H9 (cell line): Measurements from ENCODE around the gene CENPH. TPM values are rescaled to one million over a fixed set of nuclear protein-coding genes. Genes with fewer than 3 reads are reported as not detected.

Experiments used
- DNase-seq: peaks from one replicate; pipeline ENCODE4 v3.0.0-alpha.2; 2017
- H2AFZ ChIP-seq: one replicate; pipeline ENCODE4 v1.6.1; 2013; ENCODE audit warnings: mild to moderate bottlenecking, low read length, control low read depth, moderate library complexity
- H2AK5ac ChIP-seq: 2 replicates; pipeline ENCODE4 v1.6.1; 2013; ENCODE audit warnings: low read length, control low read depth, mixed read lengths; ENCODE audit not compliant: insufficient read length
- H2BK120ac ChIP-seq: one replicate; pipeline ENCODE4 v1.6.1; 2013; ENCODE audit warnings: low read depth, mild to moderate bottlenecking, low read length, control low read depth, inconsistent platforms; ENCODE audit not compliant: poor library complexity, severe bottlenecking
- H2BK12ac ChIP-seq: 2 replicates; pipeline ENCODE4 v1.6.1; 2013; ENCODE audit warnings: low read length, control low read depth, mixed read lengths, low read depth; ENCODE audit not compliant: insufficient read length
- H2BK15ac ChIP-seq: 2 replicates; pipeline ENCODE4 v1.6.1; 2013; ENCODE audit warnings: low read depth, low read length, control low read depth
- H2BK20ac ChIP-seq: one replicate; pipeline ENCODE4 v1.6.1; 2013; ENCODE audit warnings: low read depth, mild to moderate bottlenecking, low read length, control low read depth, inconsistent platforms; ENCODE audit not compliant: poor library complexity, severe bottlenecking
- H2BK5ac ChIP-seq: 2 replicates; pipeline ENCODE4 v1.6.1; 2013; ENCODE audit warnings: low read length, control low read depth, mixed read lengths; ENCODE audit not compliant: insufficient read length
- H3K14ac ChIP-seq: 2 replicates; pipeline ENCODE4 v1.6.1; 2013; ENCODE audit warnings: low read length, control low read depth; ENCODE audit not compliant: insufficient read depth
- H3K18ac ChIP-seq: 2 replicates; pipeline ENCODE4 v1.6.1; 2013; ENCODE audit warnings: low read depth, mild to moderate bottlenecking, mixed read lengths, low read length, control low read depth; ENCODE audit not compliant: insufficient read length
- H3K23ac ChIP-seq: 2 replicates; pipeline ENCODE4 v1.6.1; 2013; ENCODE audit warnings: low read length, control low read depth, mixed read lengths, low read depth; ENCODE audit not compliant: insufficient read length
- H3K23me2 ChIP-seq: 2 replicates; pipeline ENCODE4 v1.6.1; 2013; ENCODE audit warnings: low read depth, mild to moderate bottlenecking, mixed read lengths, low read length, control low read depth; ENCODE audit not compliant: insufficient read length, poor library complexity, severe bottlenecking
- H3K27ac ChIP-seq: 2 replicates; pipeline ENCODE4 v1.5.1; 2013; ENCODE audit warnings: low read length, control low read depth, mixed read lengths, low read depth; ENCODE audit not compliant: insufficient read length
- H3K27me3 ChIP-seq: 2 replicates; pipeline ENCODE4 v1.6.1; 2013; ENCODE audit warnings: low read length, control low read depth, inconsistent platforms; ENCODE audit not compliant: insufficient read depth
- H3K4ac ChIP-seq: 2 replicates; pipeline ENCODE4 v1.6.1; 2013; ENCODE audit warnings: low read depth, mild to moderate bottlenecking, control low read depth, inconsistent platforms, low read length, moderate library complexity
- H3K4me1 ChIP-seq: 2 replicates; pipeline ENCODE4 v1.6.1; 2013; ENCODE audit warnings: low read length, control low read depth, inconsistent platforms; ENCODE audit not compliant: insufficient read depth
- H3K4me2 ChIP-seq: 2 replicates; pipeline ENCODE4 v1.6.1; 2013; ENCODE audit warnings: low read length, control low read depth, mixed read lengths; ENCODE audit not compliant: insufficient read length, insufficient read depth
- H3K56ac ChIP-seq: 2 replicates; pipeline ENCODE4 v1.6.1; 2013; ENCODE audit warnings: low read depth, mild to moderate bottlenecking, mixed read lengths, low read length, control low read depth; ENCODE audit not compliant: insufficient read length
- H3K79me1 ChIP-seq: 2 replicates; pipeline ENCODE4 v1.6.1; 2013; ENCODE audit warnings: low read depth, mild to moderate bottlenecking, moderate library complexity, low read length, control low read depth, inconsistent platforms; ENCODE audit not compliant: insufficient read depth, poor library complexity, severe bottlenecking
- H3K79me2 ChIP-seq: 2 replicates; pipeline ENCODE4 v1.6.1; 2013; ENCODE audit warnings: low read length, control low read depth, inconsistent platforms; ENCODE audit not compliant: insufficient read depth
- H3K9ac ChIP-seq: 2 replicates; pipeline ENCODE4 v1.6.1; 2013; ENCODE audit warnings: low read length, control low read depth, mixed read lengths; ENCODE audit not compliant: insufficient read length; ENCODE audit errors: extremely low read depth
- H3K9me3 ChIP-seq: one replicate; pipeline ENCODE4 v1.6.1; 2013; ENCODE audit warnings: low read depth, low read length, inconsistent platforms; ENCODE audit not compliant: control insufficient read depth
- H3T11ph ChIP-seq: one replicate; pipeline ENCODE4 v1.6.1; 2013; ENCODE audit warnings: mild to moderate bottlenecking, low read length, control low read depth, inconsistent platforms
- H4K20me1 ChIP-seq: one replicate; pipeline ENCODE4 v1.6.1; 2013; ENCODE audit not compliant: control insufficient read depth, insufficient read length, insufficient read depth
- H4K5ac ChIP-seq: 2 replicates; pipeline ENCODE4 v1.6.1; 2013; ENCODE audit warnings: low read depth, mild to moderate bottlenecking, mixed read lengths, low read length, control low read depth; ENCODE audit not compliant: insufficient read length
- H4K8ac ChIP-seq: replicated peaks from 2 replicates; pipeline ENCODE4 v1.6.1; 2013; ENCODE audit warnings: low read length, control low read depth, mixed read lengths, low read depth; ENCODE audit not compliant: insufficient read length
- H4K91ac ChIP-seq: 2 replicates; pipeline ENCODE4 v1.6.1; 2013; ENCODE audit warnings: low read depth, mild to moderate bottlenecking, moderate library complexity, mixed read lengths, low read length, control low read depth; ENCODE audit not compliant: insufficient read length
- H3K27ac Mint-ChIP-seq, 3 experiments: 2 replicates in 2 of 3; 3 replicates in 1 of 3; pipeline ENCODE4 v1.8.0; 2020 to 2021; ENCODE audit warnings: mixed read lengths in 3 of 3, mild to moderate bottlenecking in 1 of 3, moderate library complexity in 1 of 3
- H3K27me3 Mint-ChIP-seq: 2 replicates; pipeline ENCODE4 v1.8.0; 2021; ENCODE audit warnings: low read depth, mild to moderate bottlenecking, moderate library complexity, mixed read lengths
- H3K36me3 Mint-ChIP-seq, 3 experiments: 2 replicates in 2 of 3; 3 replicates in 1 of 3; pipeline ENCODE4 v1.8.0; 2020 to 2021; ENCODE audit warnings: low read depth in 3 of 3, mixed read lengths in 3 of 3; ENCODE audit not compliant: insufficient read depth in 1 of 3
- H3K4me1 Mint-ChIP-seq, 2 experiments: 2 replicates each; pipeline ENCODE4 v1.8.0; 2020; ENCODE audit warnings: mixed read lengths in 2 of 2
- H3K4me3 Mint-ChIP-seq, 2 experiments: 2 replicates in 1 of 2; 3 replicates in 1 of 2; pipeline ENCODE4 v1.8.0; 2020 to 2021; ENCODE audit warnings: mild to moderate bottlenecking in 2 of 2, mixed read lengths in 2 of 2, moderate library complexity in 1 of 2
- H3K9me3 Mint-ChIP-seq, 2 experiments: 2 replicates in 1 of 2; 3 replicates in 1 of 2; pipeline ENCODE4 v1.8.0; 2020; ENCODE audit warnings: mild to moderate bottlenecking in 2 of 2, mixed read lengths in 2 of 2, moderate library complexity in 1 of 2
- WGBS: extraction: QIAGEN DNeasy Blood & Tissue Kit; methylation state at CpG from one replicate; pipeline ENCODE4 v1.1.7; 2013; ENCODE audit warnings: missing lambda C conversion rate, low lambda C conversion rate, mixed read lengths; ENCODE audit not compliant: insufficient read length; ENCODE audit errors: extremely low coverage; 5-methylcytosine and 5-hydroxymethylcytosine counted together
- total RNA-seq: library from RNA; stranded (reverse); gene quantifications from 2 replicates; pipeline ENCODE4 v1.2.1, GENCODE V29; 2021
- TF ChIP-seq, protein P1 (sequence below): fragments of 200-600 bp; sonication (generic); conservative IDR thresholded peaks from 3 replicates; pipeline ENCODE4 v1.8.0; 2021; ENCODE audit warnings: antibody characterized with exemption, mild to moderate bottlenecking

Gene CENPH
- total RNA-seq, 1 experiment from 2014 or later: 82.8 TPM

DNA sequence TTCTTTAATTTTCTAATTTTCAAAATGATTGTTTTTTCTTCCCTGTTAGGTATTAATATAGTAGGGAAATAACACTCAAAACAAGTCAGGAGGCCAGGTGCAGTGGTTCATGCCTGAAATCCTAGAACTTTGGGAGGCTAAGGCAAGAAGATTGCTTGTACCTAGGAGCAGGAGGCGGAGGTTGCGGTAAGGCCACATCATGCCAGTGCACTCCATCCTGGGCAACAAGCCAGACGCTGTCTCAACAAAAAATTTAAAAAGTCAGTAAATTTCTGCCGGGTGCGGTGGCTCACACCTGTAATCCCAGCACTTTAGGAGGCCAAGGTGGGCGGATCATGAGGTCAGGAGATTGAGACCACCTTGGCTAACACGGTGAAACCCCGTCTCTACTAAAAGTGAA is 35.1 kb downstream of the CENPH start:
- H3K9me3 ChIP-seq: no peaks in the 10 kb centered on the region
- H3K23ac ChIP-seq: no peak overlapping the region
- H3K56ac ChIP-seq: no peak overlapping the region
- no peak overlapping the region for H2BK5ac ChIP-seq
- H4K5ac ChIP-seq: no peak overlapping the region
- H4K91ac ChIP-seq: no peak overlapping the region
- H3K4ac ChIP-seq: no peak overlapping the region
- TF ChIP-seq, protein P1, sequence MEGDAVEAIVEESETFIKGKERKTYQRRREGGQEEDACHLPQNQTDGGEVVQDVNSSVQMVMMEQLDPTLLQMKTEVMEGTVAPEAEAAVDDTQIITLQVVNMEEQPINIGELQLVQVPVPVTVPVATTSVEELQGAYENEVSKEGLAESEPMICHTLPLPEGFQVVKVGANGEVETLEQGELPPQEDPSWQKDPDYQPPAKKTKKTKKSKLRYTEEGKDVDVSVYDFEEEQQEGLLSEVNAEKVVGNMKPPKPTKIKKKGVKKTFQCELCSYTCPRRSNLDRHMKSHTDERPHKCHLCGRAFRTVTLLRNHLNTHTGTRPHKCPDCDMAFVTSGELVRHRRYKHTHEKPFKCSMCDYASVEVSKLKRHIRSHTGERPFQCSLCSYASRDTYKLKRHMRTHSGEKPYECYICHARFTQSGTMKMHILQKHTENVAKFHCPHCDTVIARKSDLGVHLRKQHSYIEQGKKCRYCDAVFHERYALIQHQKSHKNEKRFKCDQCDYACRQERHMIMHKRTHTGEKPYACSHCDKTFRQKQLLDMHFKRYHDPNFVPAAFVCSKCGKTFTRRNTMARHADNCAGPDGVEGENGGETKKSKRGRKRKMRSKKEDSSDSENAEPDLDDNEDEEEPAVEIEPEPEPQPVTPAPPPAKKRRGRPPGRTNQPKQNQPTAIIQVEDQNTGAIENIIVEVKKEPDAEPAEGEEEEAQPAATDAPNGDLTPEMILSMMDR: no peak
- WGBS: no CpG with 5 or more reads among the region's 8 CpGs
- H2AK5ac ChIP-seq: no peak overlapping the region
- H3K9ac ChIP-seq: no peak overlapping the region
- H3K27me3 ChIP-seq: no peaks in the 10 kb centered on the region
- no peaks in the 10 kb centered on the region for H4K20me1 ChIP-seq
- Mint-ChIP-seq H3K27me3 (no peaks in the 10 kb centered on the region), H3K4me1 (no peaks in the 10 kb centered on the region), H3K36me3 (peaks cover 21 to 40% (median 24%) of the 10 kb centered on the region in 3 experiments), H3K4me3 (no peak overlapping the region), H3K27ac (0 out of 7 replicates have a peak overlapping the region, but pooled peaks of 1 of the 3 experiments have one; percentile 48), H3K9me3 (peaks cover 4 to 8% of the 10 kb centered on the region in 2 experiments; a peak in 4 of 5 replicates)
- no peak overlapping the region for H3K18ac ChIP-seq
- H2BK20ac ChIP-seq: no peak overlapping the region
- H3K79me1 ChIP-seq: no peaks in the 10 kb centered on the region
- no peak overlapping the region for H3K14ac ChIP-seq
- no peak overlapping the region for H4K8ac ChIP-seq
- no peak overlapping the region for H2BK12ac ChIP-seq
- no peak for DNase-seq
- H3T11ph ChIP-seq: no peak overlapping the region
- no peaks in the 10 kb centered on the region for H3K79me2 ChIP-seq
- H3K23me2 ChIP-seq: no peaks in the 10 kb centered on the region
- no peak overlapping the region for H2AFZ ChIP-seq
- H2BK15ac ChIP-seq: no peak overlapping the region
- no peaks in the 10 kb centered on the region for H3K4me1 ChIP-seq
- H2BK120ac ChIP-seq: no peak overlapping the region
- no peak overlapping the region for H3K4me2 ChIP-seq
- H3K27ac ChIP-seq: no peak overlapping the region
